Liver (tissue), 9 donors: ENCODE results near the gene RECK. TPM values are rescaled to one million over a fixed set of nuclear protein-coding genes. Genes with fewer than 3 reads are reported as not detected.

ENCODE experiments used
- DNase-seq: peaks from one replicate; pipeline ENCODE4 v3.0.0-alpha.2; 2017; ENCODE audit warnings: low spot score
- H3K27ac ChIP-seq, 2 donors: one replicate each; pipeline ENCODE4 v1.7.0; 2013; ENCODE audit warnings: inconsistent platforms in 2 of 2, low read length in 2 of 2, control low read depth in 1 of 2, low read depth in 1 of 2, mild to moderate bottlenecking in 1 of 2
- H3K27me3 ChIP-seq, 4 donors: one replicate each; pipeline versions ENCODE4 v1.6.1 to v1.7.0; 2013; ENCODE audit warnings: low read length in 3 of 4, inconsistent platforms in 1 of 4, mild to moderate bottlenecking in 1 of 4, moderate library complexity in 1 of 4; ENCODE audit not compliant: control insufficient read depth in 4 of 4, insufficient read depth in 4 of 4
- H3K36me3 ChIP-seq, 4 donors: one replicate each; pipeline versions ENCODE4 v1.6.1 to v1.7.0; 2013; ENCODE audit warnings: low read length in 3 of 4, mild to moderate bottlenecking in 3 of 4, low read depth in 1 of 4, moderate library complexity in 1 of 4; ENCODE audit not compliant: control insufficient read depth in 4 of 4, insufficient read depth in 3 of 4
- H3K4me1 ChIP-seq, 4 donors: one replicate each; pipeline versions ENCODE4 v1.6.1 to v1.7.0; 2013; ENCODE audit warnings: low read length in 3 of 4, mild to moderate bottlenecking in 3 of 4, moderate library complexity in 1 of 4; ENCODE audit not compliant: control insufficient read depth in 4 of 4, insufficient read depth in 4 of 4
- H3K4me3 ChIP-seq, 3 donors: one replicate each; pipeline versions ENCODE4 v1.6.1 to v1.7.0; 2013; ENCODE audit warnings: low read length in 3 of 3, control low read depth in 1 of 3, low read depth in 1 of 3, mild to moderate bottlenecking in 1 of 3
- H3K9ac ChIP-seq, 2 donors: one replicate each; pipeline ENCODE4 v1.7.0; 2013; ENCODE audit warnings: low read length in 2 of 2, mild to moderate bottlenecking in 2 of 2, moderate library complexity in 2 of 2, control low read depth in 1 of 2, low read depth in 1 of 2
- H3K9me3 ChIP-seq, 4 donors: one replicate each; pipeline versions ENCODE4 v1.6.1 to v1.7.0; 2013; ENCODE audit warnings: low read length in 3 of 4; ENCODE audit not compliant: control insufficient read depth in 4 of 4
- EGR1 ChIP-seq, 2 donors: IDR thresholded peaks; 2 replicates each; pipeline ENCODE4 v1.6.1; 2016 to 2018; ENCODE audit warnings: antibody characterized with exemption in 2 of 2, low read depth in 2 of 2
- FOXA1 ChIP-seq: IDR thresholded peaks from 2 replicates; pipeline ENCODE4 v1.6.1; 2016; ENCODE audit warnings: antibody characterized with exemption
- FOXA2 ChIP-seq: IDR thresholded peaks from 2 replicates; pipeline ENCODE4 v1.6.1; 2016; ENCODE audit warnings: antibody characterized with exemption
- HNF4A ChIP-seq, 2 donors: conservative IDR thresholded peaks; 2 replicates each; pipeline ENCODE4 v1.6.1; 2016; ENCODE audit warnings: antibody characterized with exemption in 2 of 2, mild to moderate bottlenecking in 2 of 2
- HNF4G ChIP-seq: IDR thresholded peaks from 2 replicates; pipeline ENCODE4 v1.6.1; 2016; ENCODE audit warnings: antibody characterized with exemption
- JUND ChIP-seq, 2 donors: IDR thresholded peaks; 2 replicates each; pipeline ENCODE4 v1.6.1; 2016; ENCODE audit warnings: antibody characterized with exemption in 2 of 2
- NR2F2 ChIP-seq: IDR thresholded peaks from 2 replicates; pipeline ENCODE4 v1.6.1; 2016; ENCODE audit warnings: antibody characterized with exemption
- RAD21 ChIP-seq, 2 donors: IDR thresholded peaks; 2 replicates each; pipeline ENCODE4 v1.6.1; 2016; ENCODE audit warnings: antibody characterized with exemption in 2 of 2, mild to moderate bottlenecking in 2 of 2
- RXRA ChIP-seq, 2 donors: IDR thresholded peaks; 2 replicates each; pipeline ENCODE4 v1.6.1; 2017 to 2018; ENCODE audit warnings: antibody characterized with exemption in 2 of 2, mild to moderate bottlenecking in 1 of 2
- TAF1 ChIP-seq: conservative IDR thresholded peaks from 2 replicates; pipeline ENCODE4 v1.6.1; 2016; ENCODE audit warnings: antibody characterized with exemption, mild to moderate bottlenecking
- YY1 ChIP-seq: IDR thresholded peaks from 2 replicates; pipeline ENCODE4 v1.6.1; 2016; ENCODE audit warnings: antibody characterized with exemption, mild to moderate bottlenecking
- WGBS: extraction: QIAGEN DNeasy Blood & Tissue Kit; methylation state at CpG from one replicate; pipeline ENCODE4 v1.1.7; 2013; 5-methylcytosine and 5-hydroxymethylcytosine counted together
- polyA plus RNA-seq, 2 donors: library from polyadenylated mRNA; stranded (reverse) in 1 of 2; unstranded in 1 of 2; fragments of 200-250 nt in 1 of 2; fragments of >200 nt in 1 of 2; fragmentation: Nextera tagmentation in 1 of 2; extraction: Ambion mirVana in 1 of 2; gene quantifications; one replicate each; pipeline versions ENCODE4 v1.2.1 to v1.2.3, GENCODE V29; 2013 to 2015
- total RNA-seq, 2 donors: library from RNA; depleted of rRNA; stranded (reverse); fragments of >200 nt; gene quantifications; one replicate each; pipeline ENCODE4 v1.2.3, GENCODE V29; 2014
- TF ChIP-seq, protein P1 (sequence below): fragments of 150-350 bp; IDR thresholded peaks from 2 replicates; pipeline ENCODE4 v1.5.1; 2017; ENCODE audit warnings: improper control_type of control experiment, low read depth, low read length; ENCODE audit not compliant: missing input control
- TF ChIP-seq, protein P2 (sequence below): IDR thresholded peaks from 2 replicates; pipeline ENCODE4 v1.6.1; 2016; ENCODE audit warnings: antibody characterized with exemption, mild to moderate bottlenecking
- TF ChIP-seq, protein P3 (sequence below): IDR thresholded peaks from 2 replicates; pipeline ENCODE4 v1.6.1; 2016; ENCODE audit warnings: antibody characterized with exemption
- TF ChIP-seq, protein P4 (sequence below): IDR thresholded peaks from 2 replicates; pipeline ENCODE4 v1.6.1; 2016; ENCODE audit warnings: antibody characterized with exemption
- donor health status: healthy.
- donor health status: healthy.
- donor health status: healthy.
- donor health status: healthy.
- donor health status: healthy.

Gene RECK
- total and polyA plus RNA-seq, 4 donors = 2.1 to 3.5 (median 2.3) TPM

DNA sequence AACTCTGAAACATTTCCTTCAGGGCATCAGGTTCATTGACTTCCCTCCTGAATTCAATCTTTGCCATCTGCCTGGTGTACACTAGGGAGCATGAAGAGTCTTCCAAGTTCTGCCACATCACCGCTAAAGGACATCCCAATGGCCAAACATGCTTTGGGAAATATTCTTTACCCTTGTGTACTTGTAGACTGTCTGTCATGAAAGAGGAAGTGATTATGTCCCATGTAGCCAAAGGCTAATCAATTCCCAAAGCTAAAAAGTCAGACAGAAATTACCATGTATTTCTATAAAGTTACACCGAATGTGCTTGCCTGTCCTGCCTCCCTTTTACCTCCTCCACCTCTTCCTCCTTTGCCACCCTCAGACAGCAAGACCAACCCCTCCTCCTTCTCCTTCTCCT lies 28.9 kb upstream of the RECK start (continued):
- no peak for TF ChIP-seq JUND (IDR thresholded peaks at IDR 0.05)

DNA sequence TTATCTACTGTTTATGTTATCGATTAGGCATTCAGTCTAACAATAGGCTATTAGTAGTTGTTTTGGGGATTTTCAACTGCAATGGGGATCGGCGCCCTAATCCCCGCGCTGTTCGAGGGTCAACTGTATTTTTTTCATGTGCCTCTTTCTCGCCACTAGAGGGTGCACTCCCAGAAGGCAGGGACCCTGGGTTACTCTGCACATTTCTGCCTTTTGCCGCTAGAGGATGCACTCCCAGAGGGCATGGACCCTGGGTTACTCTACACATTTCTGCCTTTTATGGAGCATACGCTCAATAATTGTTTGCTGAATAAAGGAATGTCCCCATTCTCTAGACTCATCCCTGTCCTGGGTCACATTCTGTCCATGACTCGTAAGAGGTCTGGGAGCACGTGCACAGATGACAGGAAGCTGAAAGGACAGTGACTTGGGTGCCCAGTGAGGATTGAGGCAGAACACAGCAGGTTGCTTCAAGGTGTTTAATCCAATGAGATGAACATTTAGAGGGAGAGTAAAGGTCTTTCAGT lies 27.9 kb upstream of the RECK start:
- Histone ChIP-seq H3K9me3 (no peaks in the 10 kb centered on the region), H3K9ac (no peak overlapping the region), H3K27ac (no peak overlapping the region), H3K4me1 (peaks cover 0 to 3% (median 1%) of the 10 kb centered on the region in 4 donors), H3K36me3 (no peaks in the 10 kb centered on the region), H3K4me3 (no peak overlapping the region), H3K27me3 (peaks cover 0 to 2% (median 0%) of the 10 kb centered on the region in 4 donors)
- 7% methylated on average over 11 of the region's 11 CpGs for WGBS
- DNase-seq = peak; percentile 71
- TF ChIP-seq RXRA (IDR thresholded peaks at IDR 0.05) (peak; percentile 27 to 53), HNF4A (conservative IDR thresholded peaks at IDR 0.05) (peak; percentile 10 to 42), NR2F2 (peak; percentile 31), RAD21 (IDR thresholded peaks at IDR 0.05) (peak; percentile 88 to 95), FOXA1 (no peak)
- TF ChIP-seq, protein P1, sequence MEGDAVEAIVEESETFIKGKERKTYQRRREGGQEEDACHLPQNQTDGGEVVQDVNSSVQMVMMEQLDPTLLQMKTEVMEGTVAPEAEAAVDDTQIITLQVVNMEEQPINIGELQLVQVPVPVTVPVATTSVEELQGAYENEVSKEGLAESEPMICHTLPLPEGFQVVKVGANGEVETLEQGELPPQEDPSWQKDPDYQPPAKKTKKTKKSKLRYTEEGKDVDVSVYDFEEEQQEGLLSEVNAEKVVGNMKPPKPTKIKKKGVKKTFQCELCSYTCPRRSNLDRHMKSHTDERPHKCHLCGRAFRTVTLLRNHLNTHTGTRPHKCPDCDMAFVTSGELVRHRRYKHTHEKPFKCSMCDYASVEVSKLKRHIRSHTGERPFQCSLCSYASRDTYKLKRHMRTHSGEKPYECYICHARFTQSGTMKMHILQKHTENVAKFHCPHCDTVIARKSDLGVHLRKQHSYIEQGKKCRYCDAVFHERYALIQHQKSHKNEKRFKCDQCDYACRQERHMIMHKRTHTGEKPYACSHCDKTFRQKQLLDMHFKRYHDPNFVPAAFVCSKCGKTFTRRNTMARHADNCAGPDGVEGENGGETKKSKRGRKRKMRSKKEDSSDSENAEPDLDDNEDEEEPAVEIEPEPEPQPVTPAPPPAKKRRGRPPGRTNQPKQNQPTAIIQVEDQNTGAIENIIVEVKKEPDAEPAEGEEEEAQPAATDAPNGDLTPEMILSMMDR = peak; percentile 98

DNA sequence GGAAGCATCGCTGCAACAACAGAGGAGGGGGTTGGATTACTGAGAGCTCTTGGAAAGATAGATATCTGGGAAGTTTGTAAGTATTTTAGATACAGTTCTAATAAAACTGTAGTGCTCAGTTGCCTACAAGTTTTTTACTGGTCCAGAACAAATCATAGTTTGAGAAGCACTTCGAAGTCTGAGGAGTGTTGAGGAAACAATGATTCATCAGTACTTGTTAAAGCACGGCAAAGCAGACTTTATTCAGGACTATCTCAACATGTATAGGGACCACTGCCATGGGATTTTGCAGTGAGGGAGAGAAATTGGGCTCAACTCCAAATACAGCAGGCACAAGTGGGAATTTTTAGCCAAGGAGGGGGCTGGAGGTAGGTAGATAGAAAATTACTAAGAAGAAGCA lies 25.3 kb upstream of the RECK start:
- no peak overlapping the region for H3K9ac ChIP-seq
- peaks cover 0 to 7% (median 0%) of the 10 kb centered on the region in 4 donors for H3K27me3 ChIP-seq
- TF ChIP-seq TAF1 (no peak), HNF4A (conservative IDR thresholded peaks at IDR 0.05) (no peak), HNF4G (no peak), NR2F2 (no peak), FOXA2 (no peak), JUND (IDR thresholded peaks at IDR 0.05) (no peak), FOXA1 (no peak)
- H3K4me1 ChIP-seq = peaks cover 0 to 3% (median 1%) of the 10 kb centered on the region in 4 donors
- no peaks in the 10 kb centered on the region for H3K9me3 ChIP-seq
- no peak overlapping the region for H3K4me3 ChIP-seq
- H3K36me3 ChIP-seq = no peaks in the 10 kb centered on the region
- 87% methylated on average over 3 of the region's 3 CpGs for WGBS
- no peak for DNase-seq
- H3K27ac ChIP-seq = no peak overlapping the region

DNA sequence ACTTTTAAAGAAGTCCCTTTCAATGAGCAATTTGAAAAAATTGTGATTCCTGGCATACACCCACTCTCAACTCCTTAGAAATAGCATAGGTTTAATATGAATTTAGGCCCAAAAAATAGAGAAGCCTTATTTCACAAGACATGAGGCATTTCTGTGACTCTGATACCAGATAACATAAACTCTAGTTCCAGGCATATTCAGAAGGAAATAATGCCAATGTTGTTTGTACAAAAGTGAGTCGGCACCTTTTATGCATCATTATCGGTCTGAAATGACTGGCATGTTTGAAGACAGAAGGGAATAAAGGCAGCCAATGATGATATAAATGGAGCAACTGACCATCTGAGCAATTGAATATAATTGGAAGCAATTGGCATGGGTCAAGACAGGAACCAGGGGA lies 19.4 kb upstream of the RECK start:
- TF ChIP-seq RAD21 (IDR thresholded peaks at IDR 0.05) (no peak), YY1 (no peak), RXRA (IDR thresholded peaks at IDR 0.05) (no peak), FOXA2 (no peak), EGR1 (IDR thresholded peaks at IDR 0.05; ENCODE audit: low read depth in 2 of 2) (no peak), HNF4A (conservative IDR thresholded peaks at IDR 0.05) (no peak), FOXA1 (no peak), JUND (IDR thresholded peaks at IDR 0.05) (no peak)
- TF ChIP-seq, protein P1 = no peak
- TF ChIP-seq, protein P2, sequence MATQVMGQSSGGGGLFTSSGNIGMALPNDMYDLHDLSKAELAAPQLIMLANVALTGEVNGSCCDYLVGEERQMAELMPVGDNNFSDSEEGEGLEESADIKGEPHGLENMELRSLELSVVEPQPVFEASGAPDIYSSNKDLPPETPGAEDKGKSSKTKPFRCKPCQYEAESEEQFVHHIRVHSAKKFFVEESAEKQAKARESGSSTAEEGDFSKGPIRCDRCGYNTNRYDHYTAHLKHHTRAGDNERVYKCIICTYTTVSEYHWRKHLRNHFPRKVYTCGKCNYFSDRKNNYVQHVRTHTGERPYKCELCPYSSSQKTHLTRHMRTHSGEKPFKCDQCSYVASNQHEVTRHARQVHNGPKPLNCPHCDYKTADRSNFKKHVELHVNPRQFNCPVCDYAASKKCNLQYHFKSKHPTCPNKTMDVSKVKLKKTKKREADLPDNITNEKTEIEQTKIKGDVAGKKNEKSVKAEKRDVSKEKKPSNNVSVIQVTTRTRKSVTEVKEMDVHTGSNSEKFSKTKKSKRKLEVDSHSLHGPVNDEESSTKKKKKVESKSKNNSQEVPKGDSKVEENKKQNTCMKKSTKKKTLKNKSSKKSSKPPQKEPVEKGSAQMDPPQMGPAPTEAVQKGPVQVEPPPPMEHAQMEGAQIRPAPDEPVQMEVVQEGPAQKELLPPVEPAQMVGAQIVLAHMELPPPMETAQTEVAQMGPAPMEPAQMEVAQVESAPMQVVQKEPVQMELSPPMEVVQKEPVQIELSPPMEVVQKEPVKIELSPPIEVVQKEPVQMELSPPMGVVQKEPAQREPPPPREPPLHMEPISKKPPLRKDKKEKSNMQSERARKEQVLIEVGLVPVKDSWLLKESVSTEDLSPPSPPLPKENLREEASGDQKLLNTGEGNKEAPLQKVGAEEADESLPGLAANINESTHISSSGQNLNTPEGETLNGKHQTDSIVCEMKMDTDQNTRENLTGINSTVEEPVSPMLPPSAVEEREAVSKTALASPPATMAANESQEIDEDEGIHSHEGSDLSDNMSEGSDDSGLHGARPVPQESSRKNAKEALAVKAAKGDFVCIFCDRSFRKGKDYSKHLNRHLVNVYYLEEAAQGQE = no peak
- TF ChIP-seq, protein P3, sequence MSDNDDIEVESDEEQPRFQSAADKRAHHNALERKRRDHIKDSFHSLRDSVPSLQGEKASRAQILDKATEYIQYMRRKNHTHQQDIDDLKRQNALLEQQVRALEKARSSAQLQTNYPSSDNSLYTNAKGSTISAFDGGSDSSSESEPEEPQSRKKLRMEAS = no peak
- TF ChIP-seq, protein P4, sequence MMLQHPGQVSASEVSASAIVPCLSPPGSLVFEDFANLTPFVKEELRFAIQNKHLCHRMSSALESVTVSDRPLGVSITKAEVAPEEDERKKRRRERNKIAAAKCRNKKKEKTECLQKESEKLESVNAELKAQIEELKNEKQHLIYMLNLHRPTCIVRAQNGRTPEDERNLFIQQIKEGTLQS = no peak
- Histone ChIP-seq H3K27me3 (peaks cover 0 to 5% (median 0%) of the 10 kb centered on the region in 4 donors), H3K27ac (no peak overlapping the region), H3K9me3 (no peaks in the 10 kb centered on the region), H3K4me1 (no peaks in the 10 kb centered on the region), H3K4me3 (no peak overlapping the region), H3K36me3 (no peaks in the 10 kb centered on the region), H3K9ac (no peak overlapping the region)
- 96% methylated on average over 2 of the region's 2 CpGs for WGBS
- no peak for DNase-seq
